Measurements from ENCODE around the gene PEPD. TPM values are rescaled to one million over a fixed set of nuclear protein-coding genes. Genes with fewer than 3 reads are reported as not detected.
A peak's percentile ranks its signal among the peaks of the same experiment; 100 is the strongest.

The PEPD gene
- polyA plus RNA-seq, 6 donors from 2014 or later = 83.7 to 143 (median 95.4) TPM

DNA sequence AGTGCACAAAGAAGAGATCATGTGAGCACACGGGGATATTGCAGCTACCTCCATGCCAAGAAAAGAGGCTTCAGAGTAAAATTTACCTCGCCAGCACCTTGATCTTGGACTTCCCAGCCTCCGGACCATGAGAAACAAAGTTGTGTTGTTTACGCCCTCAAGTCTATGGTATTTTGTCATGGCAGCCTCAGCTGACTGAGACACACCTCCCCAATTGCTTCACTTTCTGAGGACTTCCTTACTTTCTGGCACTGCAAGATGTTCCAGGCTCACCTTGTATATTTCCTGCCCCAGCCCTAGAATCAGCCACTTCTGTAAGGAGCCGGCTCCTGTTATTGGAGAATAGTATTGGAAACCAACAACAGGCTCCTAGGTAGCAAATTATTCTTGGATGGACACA, 154.7 kb downstream of the PEPD start:
- ATAC-seq (ENCODE audit: low read depth in 2 of 2) (no peak), DNase-seq (no peak)
- Mint-ChIP-seq H3K27me3 (peaks cover 26 to 39% (median 36%) of the 10 kb centered on the region in 3 donors), H3K4me1 (peaks cover 0 to under 1% (median 0%) of the 10 kb centered on the region in 3 donors), H3K36me3 (no peaks in the 10 kb centered on the region), H3K27ac (peak overlapping the region in 1 of 6 donors; percentile 17), H3K4me3 (no peak overlapping the region), H3K9me3 (no peaks in the 10 kb centered on the region)

DNA sequence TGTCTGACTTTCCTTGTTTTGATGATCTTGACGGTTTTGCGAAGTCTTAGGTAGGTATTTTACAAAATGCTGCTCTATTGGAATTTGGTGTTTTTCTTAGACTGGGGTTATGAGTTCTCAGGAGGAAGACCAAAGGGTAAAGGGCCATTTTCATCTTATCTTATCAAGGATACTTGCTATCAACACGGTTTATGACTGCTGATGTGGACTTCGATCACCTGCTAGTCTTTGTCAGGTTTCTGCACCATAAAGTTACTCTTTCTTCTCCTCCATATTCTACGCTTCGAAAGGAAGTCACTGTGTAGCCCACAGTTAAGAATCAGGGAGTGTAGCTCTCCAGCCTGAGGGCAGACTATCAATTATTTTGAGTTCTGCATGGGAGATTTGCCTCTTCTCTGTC, 155.5 kb downstream of the PEPD start:
- no peaks in the 10 kb centered on the region for H3K36me3 Mint-ChIP-seq
- no peak overlapping the region for H3K4me3 Mint-ChIP-seq
- no peak overlapping the region for H3K27ac Mint-ChIP-seq
- DNase-seq (no peak), ATAC-seq (ENCODE audit: low read depth in 2 of 2) (no peak)
- no peaks in the 10 kb centered on the region for H3K4me1 Mint-ChIP-seq
- peaks cover 27 to 43% (median 39%) of the 10 kb centered on the region in 3 donors for H3K27me3 Mint-ChIP-seq
- no peaks in the 10 kb centered on the region for H3K9me3 Mint-ChIP-seq

DNA sequence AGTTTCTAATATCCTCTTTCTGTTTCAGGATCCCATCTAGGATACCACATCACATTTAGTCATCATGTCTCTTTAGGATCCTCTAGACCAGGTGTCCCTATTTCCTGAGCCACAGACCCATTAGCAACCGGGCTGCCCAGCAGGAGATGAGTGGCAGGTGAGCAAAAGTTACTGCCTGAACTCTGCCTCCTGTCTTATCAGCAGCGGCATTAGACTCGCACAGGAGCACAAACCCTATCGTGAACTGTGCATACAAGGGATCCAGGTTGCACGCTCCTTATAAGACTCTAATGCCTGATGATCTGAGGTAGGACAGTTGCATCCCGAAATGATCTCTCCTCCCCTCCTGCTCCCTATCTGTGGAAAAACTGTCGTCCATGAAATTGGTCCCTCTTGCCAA, 155.9 kb downstream of the PEPD start:
- DNase-seq (no peak), ATAC-seq (ENCODE audit: low read depth in 2 of 2) (no peak)
- Mint-ChIP-seq H3K36me3 (no peaks in the 10 kb centered on the region), H3K4me1 (no peaks in the 10 kb centered on the region), H3K4me3 (no peak overlapping the region), H3K27ac (no peak overlapping the region), H3K9me3 (no peaks in the 10 kb centered on the region), H3K27me3 (peaks cover 27 to 44% (median 39%) of the 10 kb centered on the region in 3 donors)

DNA sequence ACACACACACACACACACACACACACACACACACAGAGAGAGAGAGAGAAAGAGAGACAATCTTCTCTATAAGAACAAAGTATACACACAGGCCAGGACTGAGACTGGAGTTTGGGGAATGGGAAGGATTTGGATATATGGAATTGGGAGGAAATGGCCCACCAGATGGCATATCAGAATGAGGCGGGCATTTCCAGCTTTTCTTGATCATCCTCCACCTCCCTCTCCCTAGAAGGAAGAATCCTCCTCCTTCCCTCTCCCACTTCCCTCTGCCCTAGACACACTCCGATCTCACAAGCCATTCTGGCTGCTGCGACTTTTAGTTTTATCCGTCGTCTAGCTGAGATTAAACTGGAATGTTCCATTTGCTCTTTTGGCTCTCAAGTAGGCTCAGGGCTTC, 158.1 kb downstream of the PEPD start:
- peaks cover 27 to 56% (median 47%) of the 10 kb centered on the region in 3 donors for H3K27me3 Mint-ChIP-seq
- no peak for ATAC-seq (ENCODE audit: low read depth in 2 of 2)
- no peak overlapping the region for H3K4me3 Mint-ChIP-seq
- H3K4me1 Mint-ChIP-seq = no peaks in the 10 kb centered on the region
- no peaks in the 10 kb centered on the region for H3K9me3 Mint-ChIP-seq
- no peaks in the 10 kb centered on the region for H3K36me3 Mint-ChIP-seq
- DNase-seq = no peak
- peak overlapping the region in 2 of 6 donors; percentile 22 to 25 for H3K27ac Mint-ChIP-seq

DNA sequence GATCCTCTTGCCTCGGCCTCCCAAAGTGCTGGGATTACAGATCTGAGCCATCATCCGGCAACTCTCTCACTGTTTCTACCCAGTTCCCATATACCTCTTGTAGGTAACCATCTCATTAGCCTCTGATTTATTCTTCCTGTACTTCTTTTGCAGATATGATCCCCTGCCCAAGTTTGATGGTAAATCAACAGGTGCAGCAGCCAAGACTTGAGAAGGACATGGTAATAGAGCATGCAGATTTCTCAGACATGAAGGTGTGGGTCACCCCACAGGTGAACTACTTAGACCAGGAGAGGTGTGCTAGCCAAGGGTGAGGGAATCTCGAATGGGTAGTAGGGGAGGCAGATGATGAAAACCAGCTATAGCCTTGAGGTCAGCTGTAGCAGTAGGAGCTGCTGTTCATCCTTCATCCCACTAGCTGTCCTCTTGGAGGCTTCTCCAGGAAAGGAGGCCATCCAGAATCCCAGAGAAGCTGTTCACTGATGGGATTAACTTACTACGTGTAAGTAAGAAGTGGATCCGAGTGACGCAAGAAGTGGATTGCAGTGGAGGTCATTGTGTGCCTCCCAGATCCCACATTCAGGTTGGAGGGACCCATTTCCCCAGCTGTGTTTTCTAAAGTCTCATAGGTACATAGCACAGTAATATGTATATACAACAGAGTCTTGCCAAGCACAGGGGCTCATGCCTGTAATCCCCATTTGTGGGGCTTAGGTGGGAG, 158.9 kb downstream of the PEPD start:
- DNase-seq (no peak), ATAC-seq (ENCODE audit: low read depth in 2 of 2) (no peak)
- no peak overlapping the region for H3K27ac Mint-ChIP-seq
- H3K9me3 Mint-ChIP-seq = no peaks in the 10 kb centered on the region
- peaks cover 24 to 53% (median 49%) of the 10 kb centered on the region in 3 donors for H3K27me3 Mint-ChIP-seq
- H3K4me1 Mint-ChIP-seq = no peaks in the 10 kb centered on the region
- H3K4me3 Mint-ChIP-seq = no peak overlapping the region
- H3K36me3 Mint-ChIP-seq = no peaks in the 10 kb centered on the region

DNA sequence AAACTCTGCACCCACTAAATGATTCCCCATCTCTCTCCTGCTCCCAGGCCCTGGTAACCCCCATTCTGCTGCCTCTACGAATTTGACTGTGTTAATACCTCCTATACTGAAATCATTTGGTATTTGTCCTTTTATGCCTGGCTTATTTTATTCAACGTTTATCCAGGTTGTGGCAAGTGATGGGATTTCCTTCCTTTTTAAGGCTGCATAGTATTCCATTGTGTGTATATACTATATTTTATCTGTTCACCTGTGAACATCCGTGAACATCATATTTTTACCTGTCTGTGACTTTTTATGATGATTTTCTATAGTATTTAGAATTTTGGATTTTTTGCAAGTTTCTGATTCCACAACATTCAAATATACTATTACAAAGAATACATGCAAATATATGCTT, 162.0 kb downstream of the PEPD start:
- ATAC-seq (ENCODE audit: low read depth in 2 of 2) (no peak), DNase-seq (no peak)
- peaks cover 22 to 55% (median 40%) of the 10 kb centered on the region in 3 donors for H3K27me3 Mint-ChIP-seq
- peaks cover 0 to 8% of the 10 kb centered on the region in 2 donors for H3K36me3 Mint-ChIP-seq
- no peak overlapping the region for H3K4me3 Mint-ChIP-seq
- H3K27ac Mint-ChIP-seq = peak overlapping the region in 1 of 6 donors; percentile 35
- peaks cover 7 to 13% (median 11%) of the 10 kb centered on the region in 7 donors for H3K9me3 Mint-ChIP-seq
- no peaks in the 10 kb centered on the region for H3K4me1 Mint-ChIP-seq

DNA sequence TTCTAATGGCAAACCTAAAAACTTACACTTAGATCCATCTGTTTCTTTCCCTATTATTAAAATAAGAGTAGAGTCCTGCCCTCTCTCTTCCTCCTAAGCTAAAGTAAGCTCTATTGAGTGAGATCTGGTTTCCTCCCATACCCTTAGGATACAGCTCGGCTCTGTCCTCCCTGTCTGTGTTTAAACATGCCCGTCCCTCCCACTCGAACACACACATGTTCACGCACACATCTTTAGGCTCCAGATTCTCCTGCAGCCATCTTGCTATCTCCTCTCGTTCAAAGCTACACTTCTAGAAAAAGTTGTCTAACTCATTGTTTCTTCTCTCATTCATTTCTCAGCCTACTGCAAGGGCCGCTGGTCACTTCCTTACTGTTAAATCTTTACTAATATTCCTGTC, 163.2 kb downstream of the PEPD start:
- peaks cover 16 to 45% (median 34%) of the 10 kb centered on the region in 3 donors for H3K27me3 Mint-ChIP-seq

DNA sequence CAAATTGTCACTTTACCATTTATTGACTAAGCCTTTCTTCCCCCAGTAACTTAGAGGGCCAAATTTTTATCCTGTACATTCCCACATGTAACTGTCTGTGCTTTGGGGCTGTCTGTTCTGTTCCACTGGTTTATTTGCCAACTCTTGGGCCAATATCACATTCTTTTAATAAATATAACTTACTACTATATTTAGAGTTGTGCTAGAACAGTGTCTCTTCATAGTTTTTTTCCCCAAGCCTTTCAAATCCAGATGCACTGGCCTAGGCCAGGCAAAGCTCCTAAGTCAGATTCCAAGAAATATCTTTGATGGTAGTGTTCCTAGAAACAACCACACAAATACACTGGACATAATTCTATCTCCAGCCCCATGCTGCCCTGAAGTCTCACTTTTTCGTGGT, 164.0 kb downstream of the PEPD start:
- Mint-ChIP-seq H3K4me1 (no peaks in the 10 kb centered on the region), H3K9me3 (peaks cover 7 to 13% (median 11%) of the 10 kb centered on the region in 7 donors)

More for the DNA sequence above, 163.2 kb downstream of the PEPD start:
- no peak for DNase-seq
- Mint-ChIP-seq H3K36me3 (peaks cover 0 to 8% of the 10 kb centered on the region in 2 donors), H3K4me1 (no peaks in the 10 kb centered on the region), H3K27ac (no peak overlapping the region), H3K9me3 (peaks cover 7 to 13% (median 11%) of the 10 kb centered on the region in 7 donors), H3K4me3 (no peak overlapping the region)
- ATAC-seq (ENCODE audit: low read depth in 2 of 2) = no peak

DNA sequence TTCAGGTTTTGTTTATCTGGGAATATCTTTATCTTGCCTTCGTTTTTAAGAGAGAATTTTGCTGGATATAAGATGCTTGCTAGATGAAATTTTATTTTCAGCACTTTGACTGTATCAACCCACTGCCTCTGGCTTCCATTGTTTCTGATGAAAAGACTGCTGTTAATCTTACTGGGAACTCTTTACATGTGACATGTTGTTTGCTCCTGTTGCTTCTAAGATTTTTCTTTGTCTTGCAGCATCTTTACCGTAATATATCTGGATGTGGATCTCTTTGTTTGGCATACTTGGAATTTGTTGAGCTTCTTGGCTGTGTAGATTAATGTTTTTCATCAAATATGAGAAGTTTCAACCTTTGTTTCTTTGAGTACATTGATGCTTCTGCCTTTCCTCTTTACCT, 166.1 kb downstream of the PEPD start:
- Mint-ChIP-seq H3K36me3 (peaks cover 0 to 13% of the 10 kb centered on the region in 2 donors), H3K4me3 (no peak overlapping the region), H3K9me3 (peaks cover 9 to 16% (median 13%) of the 10 kb centered on the region in 7 donors), H3K4me1 (no peaks in the 10 kb centered on the region), H3K27me3 (peaks cover 13 to 38% (median 35%) of the 10 kb centered on the region in 3 donors), H3K27ac (no peak overlapping the region)
- DNase-seq (no peak), ATAC-seq (ENCODE audit: low read depth in 2 of 2) (no peak)

More for the DNA sequence above, 164.0 kb downstream of the PEPD start:
- peaks cover 0 to 8% of the 10 kb centered on the region in 2 donors for H3K36me3 Mint-ChIP-seq
- H3K4me3 Mint-ChIP-seq = no peak overlapping the region
- ATAC-seq (ENCODE audit: low read depth in 2 of 2) = no peak
- H3K27me3 Mint-ChIP-seq = peaks cover 14 to 42% (median 32%) of the 10 kb centered on the region in 3 donors
- DNase-seq = no peak
- H3K27ac Mint-ChIP-seq = no peak overlapping the region

DNA sequence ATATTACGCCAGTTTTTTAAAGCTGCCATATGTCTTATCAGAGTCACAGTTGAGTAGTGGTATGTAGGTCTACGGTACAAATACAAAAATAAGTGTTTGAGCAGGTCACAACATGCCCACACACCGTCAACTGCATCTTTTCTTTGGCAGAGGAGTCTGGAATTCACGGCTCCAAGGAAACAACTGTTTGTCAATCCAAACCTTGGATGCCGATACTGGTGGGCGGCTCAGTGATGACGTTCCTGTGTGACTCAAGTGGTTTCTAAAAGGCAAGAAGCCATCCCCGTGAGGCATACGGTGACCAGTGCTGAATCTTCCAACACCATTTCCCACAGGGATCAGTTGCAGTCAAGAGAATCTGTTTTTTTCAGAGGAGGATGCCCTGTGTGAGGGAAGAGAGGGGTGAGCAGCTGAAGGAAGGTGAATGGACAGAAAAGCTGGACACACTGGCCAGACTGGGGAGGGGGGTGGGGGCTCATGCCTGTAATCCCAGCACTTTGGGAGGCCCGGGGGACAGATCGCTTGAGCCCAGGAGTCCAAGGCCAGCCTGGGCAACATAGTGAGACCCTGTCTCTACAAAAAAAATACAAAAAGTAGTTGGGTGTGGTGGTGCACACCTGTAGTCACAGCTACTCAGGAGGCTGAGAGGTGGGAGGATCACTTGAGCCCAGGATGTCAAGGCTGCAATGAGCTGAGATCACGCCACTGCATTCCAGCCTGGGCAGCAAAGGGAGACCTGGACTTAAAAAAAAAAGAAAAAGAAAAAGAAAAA, 170.9 kb downstream of the PEPD start:
- H3K27ac Mint-ChIP-seq = peak overlapping the region in 1 of 6 donors; percentile 38
- peaks cover 6 to 11% (median 7%) of the 10 kb centered on the region in 7 donors for H3K9me3 Mint-ChIP-seq
- no peaks in the 10 kb centered on the region for H3K4me1 Mint-ChIP-seq
- H3K27me3 Mint-ChIP-seq = peaks cover 14 to 54% (median 36%) of the 10 kb centered on the region in 3 donors
- ATAC-seq (ENCODE audit: low read depth in 2 of 2) (no peak), DNase-seq (no peak)
- peaks cover 0 to 9% of the 10 kb centered on the region in 2 donors for H3K36me3 Mint-ChIP-seq
- H3K4me3 Mint-ChIP-seq = no peak overlapping the region

DNA sequence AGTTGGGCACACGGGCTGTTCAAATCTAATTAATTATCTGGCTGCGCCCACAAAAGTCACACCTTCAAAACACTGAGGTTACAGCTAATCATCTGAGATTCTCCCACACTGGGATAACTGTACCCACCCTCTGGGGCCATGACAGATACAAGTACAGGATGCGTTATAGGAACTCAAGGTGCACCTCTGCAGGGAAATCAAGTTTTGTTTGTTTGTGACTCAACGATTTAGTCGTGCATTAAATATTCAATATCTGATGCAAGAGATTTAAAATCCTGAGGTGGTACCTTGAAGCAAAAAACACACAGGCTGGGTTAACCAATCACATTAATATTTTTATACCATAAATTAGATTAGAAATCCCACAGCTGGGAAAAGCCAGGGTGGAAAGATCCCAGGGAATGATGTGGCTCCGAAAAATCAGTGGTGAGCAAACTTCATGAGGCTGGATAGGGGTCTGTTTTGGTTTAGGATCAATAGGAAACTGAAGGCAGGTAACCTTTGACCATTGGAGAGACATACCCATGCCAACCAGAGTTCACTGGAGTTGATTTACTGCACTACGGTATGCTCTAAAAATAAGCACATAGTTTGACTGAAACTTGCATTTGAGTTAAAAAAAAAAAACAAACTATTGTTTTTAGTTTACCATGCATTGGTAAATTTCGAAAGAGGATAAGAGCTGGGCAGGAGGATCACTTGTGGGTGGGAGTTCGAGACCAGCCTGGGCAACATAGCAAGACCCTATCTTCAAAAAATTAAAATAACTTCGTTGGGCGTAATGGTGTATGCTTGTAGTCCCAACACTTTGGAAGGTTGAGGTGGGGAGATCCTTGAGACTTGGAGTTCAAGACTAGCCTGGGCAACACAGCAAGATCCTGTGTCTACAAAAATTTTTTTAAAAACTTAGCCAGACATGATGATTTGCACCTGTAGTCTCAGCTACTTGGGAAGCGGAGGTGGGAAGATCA, 172.0 kb downstream of the PEPD start:
- no peak overlapping the region for H3K27ac Mint-ChIP-seq
- no peak overlapping the region for H3K4me3 Mint-ChIP-seq
- peaks cover 0 to 7% of the 10 kb centered on the region in 2 donors for H3K36me3 Mint-ChIP-seq
- no peaks in the 10 kb centered on the region for H3K4me1 Mint-ChIP-seq
- ATAC-seq (ENCODE audit: low read depth in 2 of 2) (no peak), DNase-seq (no peak)
- H3K9me3 Mint-ChIP-seq = peaks cover 0 to 9% (median 2%) of the 10 kb centered on the region in 7 donors
- H3K27me3 Mint-ChIP-seq = peaks cover 17 to 58% (median 45%) of the 10 kb centered on the region in 3 donors

DNA sequence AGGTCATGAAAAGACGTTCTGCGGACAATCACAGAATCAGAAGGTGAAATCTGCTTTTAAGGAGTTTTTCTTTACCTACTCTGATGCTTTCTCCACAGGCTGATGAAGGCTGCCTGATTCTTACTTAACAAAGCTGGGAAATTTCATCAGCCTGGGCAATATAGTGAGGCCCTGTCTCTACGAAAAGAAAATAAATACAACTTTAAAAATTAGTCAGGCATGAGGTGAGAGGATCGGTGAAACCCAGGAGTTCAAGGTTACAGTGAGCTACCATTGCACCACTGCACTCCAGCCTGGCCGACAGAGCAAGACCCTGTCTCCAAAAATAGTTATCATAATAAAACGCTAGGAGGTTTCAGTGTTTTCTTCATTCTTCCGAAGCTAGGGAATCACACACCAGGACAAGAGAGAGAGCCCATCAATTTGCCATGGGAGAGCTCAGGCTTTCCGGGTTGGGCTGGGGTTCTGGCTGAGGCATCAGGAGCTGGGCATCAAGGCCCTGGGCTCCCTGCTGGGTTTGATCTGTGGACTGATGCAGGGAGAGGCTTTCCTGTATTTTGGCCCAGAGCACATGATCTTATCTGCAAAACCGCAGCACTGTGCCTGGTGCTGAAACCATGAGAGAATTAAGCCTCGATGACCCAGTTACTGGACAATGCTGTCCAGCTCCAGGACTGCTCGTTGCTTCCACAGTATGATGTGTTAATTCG, 173.1 kb downstream of the PEPD start:
- no peak overlapping the region for H3K27ac Mint-ChIP-seq
- H3K4me3 Mint-ChIP-seq = no peak overlapping the region
- DNase-seq (no peak), ATAC-seq (ENCODE audit: low read depth in 2 of 2) (no peak)
- peaks cover 23 to 68% (median 48%) of the 10 kb centered on the region in 3 donors for H3K27me3 Mint-ChIP-seq
- H3K9me3 Mint-ChIP-seq = peaks cover 0 to 9% (median 1%) of the 10 kb centered on the region in 7 donors
- H3K36me3 Mint-ChIP-seq = peaks cover 0 to 7% of the 10 kb centered on the region in 2 donors
- no peaks in the 10 kb centered on the region for H3K4me1 Mint-ChIP-seq
